IMR-90 (cell line): ENCODE data around the gene TECTB. TPM values are rescaled to one million over a fixed set of nuclear protein-coding genes. Genes with fewer than 3 reads are reported as not detected.

Experiments used
- ATAC-seq: fragments of 200-7000 bp; cut with Tn5 transposase; 2 replicates; pipeline ENCODE4 v1.9.1; 2020; ENCODE audit warnings: low read depth, mild to moderate bottlenecking, moderate library complexity
- BruUV-seq: library from RNA; stranded (reverse); fragments of 400-500 nt; replicated peaks from 2 replicates; lab custom pipeline; 2021; lab: Mats Ljungman, UMichigan
- CTCF ChIA-PET: fragments of 300-600 bp; formaldehyde crosslinking; extraction: SDS; loops from one replicate; lab custom pipeline; 2021; ENCODE audit warnings: antibody characterized with exemption; lab: Yijun Ruan, JAX
- POLR2A ChIA-PET: fragments of 300-600 bp; sonication (Branson Sonifier 250); formaldehyde crosslinking; loops from one replicate; lab custom pipeline; 2022; ENCODE audit warnings: antibody characterized with exemption; ENCODE audit not compliant: unreplicated experiment; lab: Charles Lee
- DNase-seq: peaks from one replicate; pipeline ENCODE4 v3.0.0; 2013
- H2AFZ ChIP-seq: replicated peaks from 2 replicates; pipeline ENCODE3; 2013; ENCODE audit warnings: low read length, mild to moderate bottlenecking; ENCODE audit not compliant: poor library complexity
- H2AK5ac ChIP-seq: 2 replicates; pipeline ENCODE4 v1.6.1; 2013; ENCODE audit warnings: low read depth, low read length, inconsistent platforms
- H2AK9ac ChIP-seq: replicated peaks from 2 replicates; pipeline ENCODE3; 2013; ENCODE audit warnings: mild to moderate bottlenecking, low read depth, low read length, moderate library complexity; ENCODE audit not compliant: poor library complexity
- H2BK120ac ChIP-seq: 2 replicates; pipeline ENCODE4 v1.6.1; 2013; ENCODE audit warnings: low read depth, low read length, inconsistent platforms
- H2BK15ac ChIP-seq: 3 replicates; pipeline ENCODE4 v1.6.1; 2013; ENCODE audit warnings: low read depth, low read length, inconsistent platforms
- H2BK20ac ChIP-seq: 2 replicates; pipeline ENCODE4 v1.6.1; 2013; ENCODE audit warnings: low read depth, mild to moderate bottlenecking, inconsistent platforms, low read length, moderate library complexity
- H2BK5ac ChIP-seq: 2 replicates; pipeline ENCODE4 v1.6.1; 2013; ENCODE audit warnings: mild to moderate bottlenecking, low read depth, low read length, inconsistent platforms; ENCODE audit not compliant: poor library complexity, severe bottlenecking
- H3K14ac ChIP-seq: replicated peaks from 2 replicates; pipeline ENCODE4 v1.6.1; 2013; ENCODE audit warnings: low read depth, low read length, inconsistent platforms
- H3K18ac ChIP-seq: 2 replicates; pipeline ENCODE4 v1.6.1; 2013; ENCODE audit warnings: low read depth, low read length, control low read depth
- H3K23ac ChIP-seq: 2 replicates; pipeline ENCODE4 v1.6.1; 2013; ENCODE audit warnings: low read depth, low read length, inconsistent platforms
- H3K27ac ChIP-seq: 2 replicates; pipeline ENCODE4 v1.5.1; 2013; ENCODE audit warnings: mild to moderate bottlenecking, control low read depth, low read length; ENCODE audit not compliant: insufficient read depth
- H3K27me3 ChIP-seq: 2 replicates; pipeline ENCODE4 v1.6.1; 2013; ENCODE audit warnings: low read length; ENCODE audit not compliant: control insufficient read depth, insufficient read depth
- H3K36me3 ChIP-seq: 2 replicates; pipeline ENCODE4 v1.6.1; 2013; ENCODE audit warnings: low read length, mixed read lengths; ENCODE audit not compliant: control insufficient read depth, insufficient read depth
- H3K4ac ChIP-seq: 2 replicates; pipeline ENCODE4 v1.6.1; 2013; ENCODE audit warnings: low read depth, low read length, inconsistent platforms
- H3K4me1 ChIP-seq: 2 replicates; pipeline ENCODE4 v1.6.1; 2013; ENCODE audit warnings: low read length, mixed read lengths; ENCODE audit not compliant: control insufficient read depth, insufficient read depth
- H3K4me2 ChIP-seq: 2 replicates; pipeline ENCODE4 v1.6.1; 2013; ENCODE audit warnings: low read depth, mild to moderate bottlenecking, control low read depth, low read length, moderate library complexity
- H3K4me3 ChIP-seq: 2 replicates; pipeline ENCODE4 v1.5.1; 2013; ENCODE audit warnings: low read depth, mild to moderate bottlenecking, control low read depth, low read length, moderate library complexity; ENCODE audit not compliant: insufficient read depth
- H3K56ac ChIP-seq: 2 replicates; pipeline ENCODE4 v1.6.1; 2013; ENCODE audit warnings: low read length, inconsistent platforms; ENCODE audit not compliant: insufficient read depth; ENCODE audit errors: extremely low read depth
- H3K79me1 ChIP-seq, 2 experiments: 2 replicates each; pipeline ENCODE4 v1.6.1; 2013; ENCODE audit warnings: low read length in 2 of 2, inconsistent platforms in 1 of 2, low read depth in 1 of 2
- H3K9ac ChIP-seq: 2 replicates; pipeline ENCODE4 v1.6.1; 2013; ENCODE audit warnings: low read depth, low read length, control low read depth
- H3K9me1 ChIP-seq: 2 replicates; pipeline ENCODE4 v1.6.1; 2013; ENCODE audit warnings: low read length, inconsistent platforms; ENCODE audit not compliant: insufficient read depth
- H3K9me3 ChIP-seq: 2 replicates; pipeline ENCODE4 v1.6.1; 2013; ENCODE audit warnings: low read length; ENCODE audit not compliant: control insufficient read depth, insufficient read depth
- H4K20me1 ChIP-seq: 2 replicates; pipeline ENCODE4 v1.6.1; 2013; ENCODE audit warnings: low read length, inconsistent platforms; ENCODE audit not compliant: insufficient read depth
- H4K5ac ChIP-seq: 2 replicates; pipeline ENCODE4 v1.6.1; 2013; ENCODE audit warnings: mild to moderate bottlenecking, low read depth, low read length, control low read depth
- H4K8ac ChIP-seq, 2 experiments: 2 replicates each; pipeline ENCODE4 v1.6.1; 2013; ENCODE audit warnings: low read depth in 2 of 2, low read length in 2 of 2, control low read depth in 1 of 2, inconsistent platforms in 1 of 2
- H4K91ac ChIP-seq: 2 replicates; pipeline ENCODE4 v1.6.1; 2013; ENCODE audit warnings: low read depth, low read length, inconsistent platforms; ENCODE audit not compliant: insufficient read depth
- CHD1 ChIP-seq: IDR thresholded peaks from 2 replicates; pipeline ENCODE4 v1.6.1; 2012; ENCODE audit warnings: low read depth, low read length, improper control_type of control experiment
- CTCF ChIP-seq: conservative IDR thresholded peaks from 2 replicates; pipeline ENCODE4 v1.5.1; 2012; ENCODE audit warnings: mild to moderate bottlenecking, low read depth, low read length, improper control_type of control experiment
- FOS ChIP-seq: fragments of 150-350 bp; IDR thresholded peaks from 2 replicates; pipeline ENCODE4 v1.6.1; 2016; ENCODE audit warnings: low read depth, low read length
- MAFK ChIP-seq: IDR thresholded peaks from 2 replicates; pipeline ENCODE4 v1.6.1; 2012; ENCODE audit warnings: low read depth, low read length, improper control_type of control experiment
- MAZ ChIP-seq: IDR thresholded peaks from 2 replicates; pipeline ENCODE4 v1.6.1; 2012; ENCODE audit warnings: low read depth, mild to moderate bottlenecking, low read length, improper control_type of control experiment, moderate library complexity, borderline replicate concordance
- MXI1 ChIP-seq: IDR thresholded peaks from 2 replicates; pipeline ENCODE4 v1.6.1; 2012; ENCODE audit warnings: low read depth, mild to moderate bottlenecking, low read length, moderate library complexity, borderline replicate concordance
- NFE2L2 ChIP-seq: fragments of 150-350 bp; IDR thresholded peaks from 2 replicates; pipeline ENCODE4 v1.6.1; 2016; ENCODE audit warnings: low read depth, mild to moderate bottlenecking, low read length
- POLR2A ChIP-seq: IDR thresholded peaks from 2 replicates; pipeline ENCODE4 v1.6.1; 2012; ENCODE audit warnings: mild to moderate bottlenecking, low read depth, low read length
- WGBS, 2 experiments: methylation state at CpG; one replicate each; pipeline versions ENCODE4 v1.1.5 to v1.1.7; 2013; ENCODE audit warnings: missing lambda C conversion rate in 2 of 2; ENCODE audit not compliant: insufficient read length in 1 of 2; ENCODE audit errors: extremely low coverage in 2 of 2; 5-methylcytosine and 5-hydroxymethylcytosine counted together
- dilution Hi-C: fragments of 300-500 bp; cut with HindIII; formaldehyde crosslinking; loops from one replicate; pipeline ENCODE4 v1.14.3; 2018; ENCODE audit warnings: low sequenced_read_pairs; ENCODE audit not compliant: unreplicated experiment
- in situ Hi-C: fragments of 300-500 bp; cut with MboI; formaldehyde crosslinking; loops from 3 replicates; pipeline ENCODE4 v1.14.3; 2019; ENCODE audit warnings: low sequenced_read_pairs, inconsistent platforms, mixed read lengths
- intact Hi-C: fragments of 100-400 bp; cut with micrococcal nuclease; formaldehyde crosslinking; loops from 2 replicates; pipeline ENCODE4 v1.10.0; 2022
- polyA plus RNA-seq, 3 experiments: library from polyadenylated mRNA; depleted of rRNA; stranded (reverse); fragments of >200 nt; gene quantifications; 2 replicates each; pipeline ENCODE4 v1.2.3, GENCODE V29; 2012; ENCODE audit warnings: low replicate concordance in 1 of 3
- total RNA-seq: library from RNA; depleted of rRNA; stranded (reverse); fragments of >200 nt; gene quantifications from 2 replicates; pipeline ENCODE4 v1.2.3, GENCODE V29; 2012

The TECTB gene
- total and polyA plus RNA-seq, 2 of the 4 experiments (the other 2 are of a cell fraction), result not detected

- dilution Hi-C loops (no loop called here), in situ Hi-C loops (no loop called here), intact Hi-C loops (no loop called here)
- H3K27ac ChIP-seq, result no peak overlapping the region
- no peak overlapping the region for H2BK5ac ChIP-seq
- DNase-seq, result peak; percentile 27
- H4K91ac ChIP-seq, result no peak overlapping the region
- H3K4me3 ChIP-seq, result no peak overlapping the region
- no peaks in the 10 kb centered on the region for H3K79me1 ChIP-seq
- no peak overlapping the region for H3K4ac ChIP-seq
- no peak overlapping the region for H3K23ac ChIP-seq
- H2BK120ac ChIP-seq, result no peak overlapping the region
- no peak overlapping the region for H3K4me2 ChIP-seq
- ChIA-PET POLR2A (no interaction called here), CTCF (no interaction called here)
- ATAC-seq, result no peak
- WGBS, 2 experiments, result 40% methylated on average over 1 of the region's 5 CpGs; no CpG with 5 or more reads in 1 of the 2 experiments
- no peak overlapping the region for H2BK15ac ChIP-seq
- H3K36me3 ChIP-seq, result no peaks in the 10 kb centered on the region
- H3K18ac ChIP-seq, result no peak overlapping the region
- H2AK9ac ChIP-seq, result no peak overlapping the region
- H3K9me3 ChIP-seq, result no peaks in the 10 kb centered on the region
- H3K9ac ChIP-seq, result no peak overlapping the region
- no peak overlapping the region for H3K14ac ChIP-seq
- H3K27me3 ChIP-seq, result no peaks in the 10 kb centered on the region; the same call in none of the 2 replicates
- no peak overlapping the region for H2AK5ac ChIP-seq
- H3K4me1 ChIP-seq, result no peaks in the 10 kb centered on the region
- no peaks in the 10 kb centered on the region for H4K20me1 ChIP-seq
- BruUV-seq, result no TSS peak
- no peaks in the 10 kb centered on the region for H3K9me1 ChIP-seq
- H4K5ac ChIP-seq, result no peak overlapping the region
- H4K8ac ChIP-seq, result no peak overlapping the region; a peak in 1 of 4 replicates
- no peak overlapping the region for H2AFZ ChIP-seq
- no peak overlapping the region for H2BK20ac ChIP-seq
- no peak overlapping the region for H3K56ac ChIP-seq
- TF ChIP-seq FOS (no peak), POLR2A (no peak), MXI1 (no peak), MAZ (no peak), CTCF (no peak), CHD1 (no peak), MAFK (no peak), NFE2L2 (no peak)
Observed at GRCh38 chr10:112335111-112335867, 52.1 kb downstream of the TECTB start.
